GM21423 (cell line): Measurements from ENCODE around the gene VSIG2.
"Not testable (repeated sequence)": the region's sequence is repeated elsewhere in the genome, so short reads cannot be mapped to it uniquely, and the experiment has no call there.

Experiments
- ATAC-seq: cut with Tn5 transposase; IDR thresholded peaks from one replicate; pipeline ENCODE4 v1.9.1; 2021; ENCODE audit warnings: mild to moderate bottlenecking, moderate library complexity; ENCODE audit not compliant: unreplicated experiment

VSIG2 gene

GRCh38 chr11:124751741-124752470 is at the start of gene VSIG2:
VSIG2 (minus strand) TSS chr11:124752255; CDS start chr11:124752137, 118 bp downstream.
- no peak for ATAC-seq

- ATAC-seq: no peak
Measured at GRCh38 chr11:124801014-124801413, 49.0 kb upstream of the VSIG2 start.

- peak; percentile 84 for ATAC-seq
Measured at GRCh38 chr11:124800226-124800929, 48.3 kb upstream of the VSIG2 start, which contains the start of gene MSANTD2. MSANTD2 (minus strand) TSS chr11:124800406; CDS start chr11:124800380, 26 bp downstream.

GRCh38 chr11:124799348-124800225 is 47.5 kb upstream of the VSIG2 start:
- peak; percentile 38 for ATAC-seq

GRCh38 chr11:124798991-124799347 is 46.9 kb upstream of the VSIG2 start:
- peak; percentile 20 for ATAC-seq

- no peak for ATAC-seq
Measured at GRCh38 chr11:124796312-124796711, 44.3 kb upstream of the VSIG2 start.

- peak; percentile 57 for ATAC-seq
Measured at GRCh38 chr11:124793466-124794278, 41.6 kb upstream of the VSIG2 start.

GRCh38 chr11:124791626-124792341 is 39.7 kb upstream of the VSIG2 start:
- peak; percentile 73 for ATAC-seq

GRCh38 chr11:124788521-124788920 is 36.5 kb upstream of the VSIG2 start:
- ATAC-seq: no peak

GRCh38 chr11:124784051-124784450 is 32.0 kb upstream of the VSIG2 start:
- no peak for ATAC-seq

GRCh38 chr11:124783002-124783401 is 30.9 kb upstream of the VSIG2 start:
- no peak for ATAC-seq

- ATAC-seq: no peak
Measured at GRCh38 chr11:124779568-124779967, 27.5 kb upstream of the VSIG2 start.

- ATAC-seq: no peak
Measured at GRCh38 chr11:124778281-124778680, 26.2 kb upstream of the VSIG2 start.

GRCh38 chr11:124776865-124777645 is 25.0 kb upstream of the VSIG2 start:
- no peak for ATAC-seq

- ATAC-seq: not testable (repeated sequence)
Measured at GRCh38 chr11:124770959-124771358, 18.9 kb upstream of the VSIG2 start.

- ATAC-seq: no peak
Measured at GRCh38 chr11:124769806-124770774, 18.0 kb upstream of the VSIG2 start.

GRCh38 chr11:124768914-124769313 is 16.9 kb upstream of the VSIG2 start:
- no peak for ATAC-seq

GRCh38 chr11:124766156-124766555 is 14.1 kb upstream of the VSIG2 start:
- no peak for ATAC-seq
